Right lobe of liver (tissue), 6 donors: ENCODE results near the gene PPM1L. TPM values are rescaled to one million over a fixed set of nuclear protein-coding genes. Genes with fewer than 3 reads are reported as not detected.

Source experiments
- ATAC-seq, 4 donors: fragments of 200-7000 bp; cut with Tn5 transposase; one replicate each; pipeline ENCODE4 v1.9.1; 2020; ENCODE audit warnings: mild to moderate bottlenecking in 4 of 4, moderate library complexity in 4 of 4
- DNase-seq, 3 donors: peaks; one replicate each; pipeline ENCODE4 v3.0.0-alpha.2; 2020
- H3K27ac ChIP-seq, 3 donors: fragments of 200-600 bp; one replicate each; pipeline ENCODE4 v1.8.0; 2022
- H3K27me3 ChIP-seq, 2 donors: fragments of 200-600 bp; one replicate each; pipeline ENCODE4 v1.8.0; 2022
- H3K36me3 ChIP-seq, 4 donors: fragments of 200-600 bp; sonication (generic) in 1 of 4; one replicate each; pipeline versions ENCODE4 v1.5.1 to v1.8.0; 2017 to 2022; ENCODE audit warnings: control low read depth in 1 of 4
- H3K4me1 ChIP-seq, 4 donors: fragments of 200-600 bp; sonication (generic) in 1 of 4; one replicate each; pipeline versions ENCODE4 v1.5.1 to v1.8.0; 2017 to 2022; ENCODE audit warnings: control low read depth in 1 of 4
- H3K4me3 ChIP-seq, 3 donors: fragments of 200-600 bp; one replicate each; pipeline ENCODE4 v1.8.0; 2022
- H3K9me3 ChIP-seq, 4 donors: fragments of 200-600 bp; sonication (generic) in 1 of 4; one replicate each; pipeline versions ENCODE4 v1.5.1 to v1.8.0; 2017 to 2022; ENCODE audit warnings: control low read depth in 1 of 4
- POLR2A ChIP-seq: fragments of 450-650 bp; IDR thresholded peaks from one replicate; pipeline ENCODE4 v1.6.1; 2017; ENCODE audit warnings: antibody characterized with exemption, mild to moderate bottlenecking
- WGBS: methylation state at CpG from one replicate; pipeline ENCODE4 v1.1.6; 2018; ENCODE audit warnings: low coverage, low lambda C conversion rate; ENCODE audit not compliant: insufficient coverage; ENCODE audit errors: missing lambda C conversion rate; 5-methylcytosine and 5-hydroxymethylcytosine counted together
- intact Hi-C, 2 donors: fragments of 100-400 bp; cut with DNase I; formaldehyde crosslinking; loops; one replicate each; pipeline versions ENCODE4 v1.11.2 to v1.14.1; 2022
- total RNA-seq, 6 experiments: library from RNA; depleted of rRNA in 2 of 6; stranded (reverse); fragments of >200 nt in 2 of 6; fragmentation: NEBNext Ultra II Directional in 3 of 6; extraction: Animal tissue kit (Norgen Biotek cat#: 25700) in 3 of 6; gene quantifications; one replicate each; pipeline versions ENCODE4 v1.1.0 to v1.2.4, GENCODE V29; 2016 to 2023
- TF ChIP-seq, protein P1 (sequence below), 4 donors: fragments of 200-600 bp in 3 of 4; fragments of 450-650 bp in 1 of 4; IDR thresholded peaks; one replicate each; pipeline versions ENCODE4 v1.5.1 to v1.8.0; 2016 to 2022; ENCODE audit warnings: antibody characterized with exemption in 4 of 4, mild to moderate bottlenecking in 2 of 4
- donor health status: DM: no; HTN: yes; CAD: no.
- donor health status: DM: no; HTN: no; CAD: no.
- donor health status: DM: no; HTN: no; CAD: no.
- donor health status: DM: no; HTN: yes; CAD: no.
- donor health status: DM: no; HTN: yes; CAD: no.

Gene PPM1L
- total RNA-seq, 6 experiments from 2014 or later = 6.9 to 25.4 (median 14.7) TPM

DNA sequence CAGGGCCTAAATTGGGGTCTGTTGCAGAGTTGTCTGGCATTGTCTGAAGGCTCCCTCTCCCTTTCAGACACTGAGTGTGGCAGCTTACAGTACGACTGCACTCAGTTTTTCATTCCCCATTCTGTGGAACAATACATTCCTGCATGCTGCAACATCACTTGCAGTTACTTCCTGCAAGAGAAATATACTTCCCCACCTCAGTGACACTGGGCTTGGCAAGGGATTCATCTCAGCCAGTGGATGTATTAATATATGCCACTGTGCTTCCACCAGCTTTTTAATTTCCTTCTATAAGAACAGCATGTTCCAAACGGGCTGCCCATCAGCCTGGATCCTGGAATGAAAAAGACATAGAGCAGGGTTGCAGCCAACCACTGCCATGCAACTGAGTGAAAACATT lies 326.0 kb downstream of the PPM1L start:
- TF ChIP-seq, protein P1, sequence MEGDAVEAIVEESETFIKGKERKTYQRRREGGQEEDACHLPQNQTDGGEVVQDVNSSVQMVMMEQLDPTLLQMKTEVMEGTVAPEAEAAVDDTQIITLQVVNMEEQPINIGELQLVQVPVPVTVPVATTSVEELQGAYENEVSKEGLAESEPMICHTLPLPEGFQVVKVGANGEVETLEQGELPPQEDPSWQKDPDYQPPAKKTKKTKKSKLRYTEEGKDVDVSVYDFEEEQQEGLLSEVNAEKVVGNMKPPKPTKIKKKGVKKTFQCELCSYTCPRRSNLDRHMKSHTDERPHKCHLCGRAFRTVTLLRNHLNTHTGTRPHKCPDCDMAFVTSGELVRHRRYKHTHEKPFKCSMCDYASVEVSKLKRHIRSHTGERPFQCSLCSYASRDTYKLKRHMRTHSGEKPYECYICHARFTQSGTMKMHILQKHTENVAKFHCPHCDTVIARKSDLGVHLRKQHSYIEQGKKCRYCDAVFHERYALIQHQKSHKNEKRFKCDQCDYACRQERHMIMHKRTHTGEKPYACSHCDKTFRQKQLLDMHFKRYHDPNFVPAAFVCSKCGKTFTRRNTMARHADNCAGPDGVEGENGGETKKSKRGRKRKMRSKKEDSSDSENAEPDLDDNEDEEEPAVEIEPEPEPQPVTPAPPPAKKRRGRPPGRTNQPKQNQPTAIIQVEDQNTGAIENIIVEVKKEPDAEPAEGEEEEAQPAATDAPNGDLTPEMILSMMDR (IDR thresholded peaks at IDR 0.05) = no peak
- TF ChIP-seq POLR2A = no peak
- H3K36me3 ChIP-seq = no peaks in the 10 kb centered on the region
- intact Hi-C loops = no loop called here
- ATAC-seq = peak in 3 of 4 donors; percentile 39 to 53 (median 49)
- H3K4me1 ChIP-seq = no peaks in the 10 kb centered on the region
- H3K27me3 ChIP-seq = no peaks in the 10 kb centered on the region
- WGBS = 56% methylated on average over 2 of the region's 2 CpGs
- no peak for DNase-seq
- H3K9me3 ChIP-seq = no peaks in the 10 kb centered on the region
- H3K27ac ChIP-seq = no peak overlapping the region
- H3K4me3 ChIP-seq = no peak overlapping the region

DNA sequence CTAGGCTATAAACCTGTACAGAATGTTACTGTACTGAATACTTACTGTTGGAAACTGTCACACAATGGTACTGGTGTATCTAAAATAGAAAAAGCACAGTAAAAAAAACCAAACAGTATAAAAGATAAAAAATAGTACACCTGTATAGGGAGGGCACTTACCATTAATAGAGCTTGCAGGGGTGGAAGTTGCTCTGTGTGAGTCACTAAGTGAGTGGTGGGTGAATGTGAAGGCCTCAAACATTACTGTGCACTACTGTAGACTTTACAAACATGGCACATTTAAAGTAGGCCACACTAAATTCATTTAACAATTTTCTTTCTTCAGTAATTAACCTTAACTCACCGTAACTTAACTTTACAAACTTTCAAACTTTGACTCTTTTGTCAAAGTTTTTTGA lies 327.1 kb downstream of the PPM1L start:
- H3K27ac ChIP-seq = no peak overlapping the region
- H3K4me1 ChIP-seq = no peaks in the 10 kb centered on the region
- H3K27me3 ChIP-seq = no peaks in the 10 kb centered on the region
- H3K9me3 ChIP-seq = no peaks in the 10 kb centered on the region
- no peak overlapping the region for H3K4me3 ChIP-seq
- intact Hi-C loops = no loop called here
- no peaks in the 10 kb centered on the region for H3K36me3 ChIP-seq
- no peak for DNase-seq
- no peak for TF ChIP-seq POLR2A
- TF ChIP-seq, protein P1 (IDR thresholded peaks at IDR 0.05) = no peak
- 91% methylated on average over 1 of the region's 1 CpG for WGBS
- no peak for ATAC-seq

DNA sequence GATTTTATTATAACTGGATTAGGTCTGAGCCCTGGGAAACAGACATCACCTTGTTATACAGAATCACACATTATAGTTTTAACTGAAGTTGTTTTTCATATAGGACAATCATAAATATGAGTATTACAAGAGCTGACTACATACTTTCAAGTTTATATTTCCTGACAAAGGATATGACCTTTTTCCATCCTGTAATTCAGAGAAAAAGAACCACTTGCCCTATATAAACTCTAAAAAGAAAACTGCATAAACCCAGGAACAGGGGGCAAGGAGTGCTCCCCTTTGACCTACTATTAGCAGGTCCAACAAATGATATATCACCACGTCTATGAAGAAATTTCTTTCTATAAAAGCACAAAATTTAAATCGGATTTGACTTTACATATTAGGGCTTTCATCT lies 328.2 kb downstream of the PPM1L start:
- no peak overlapping the region for H3K27ac ChIP-seq
- H3K36me3 ChIP-seq = no peaks in the 10 kb centered on the region
- H3K4me1 ChIP-seq = no peaks in the 10 kb centered on the region
- no peak for TF ChIP-seq POLR2A
- TF ChIP-seq, protein P1 (IDR thresholded peaks at IDR 0.05) = no peak
- no peaks in the 10 kb centered on the region for H3K9me3 ChIP-seq
- intact Hi-C loops = no loop called here
- H3K27me3 ChIP-seq = no peaks in the 10 kb centered on the region
- H3K4me3 ChIP-seq = no peak overlapping the region
- ATAC-seq (no peak), DNase-seq (no peak)
- WGBS = 59% methylated on average over 2 of the region's 2 CpGs

DNA sequence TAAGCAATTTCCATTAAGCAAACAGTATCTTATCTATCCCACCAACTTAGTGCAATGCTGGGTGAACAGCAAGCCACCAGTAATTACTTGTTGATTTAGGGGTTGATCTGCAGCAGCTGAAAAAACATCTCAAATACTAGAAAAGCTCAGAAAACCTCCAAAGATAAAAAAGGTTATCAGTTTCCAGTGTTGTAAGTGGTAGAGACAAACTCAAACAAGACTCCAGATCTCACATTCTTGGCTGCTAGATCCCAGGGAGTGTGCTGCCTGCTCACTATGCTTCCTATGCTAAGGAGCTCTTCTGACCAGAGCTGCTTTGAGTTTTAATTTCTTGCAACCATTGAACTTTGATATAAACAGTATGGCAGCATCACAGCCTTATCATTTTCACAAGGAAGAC lies 337.9 kb downstream of the PPM1L start:
- intact Hi-C loops = no loop called here
- no peak for DNase-seq

DNA sequence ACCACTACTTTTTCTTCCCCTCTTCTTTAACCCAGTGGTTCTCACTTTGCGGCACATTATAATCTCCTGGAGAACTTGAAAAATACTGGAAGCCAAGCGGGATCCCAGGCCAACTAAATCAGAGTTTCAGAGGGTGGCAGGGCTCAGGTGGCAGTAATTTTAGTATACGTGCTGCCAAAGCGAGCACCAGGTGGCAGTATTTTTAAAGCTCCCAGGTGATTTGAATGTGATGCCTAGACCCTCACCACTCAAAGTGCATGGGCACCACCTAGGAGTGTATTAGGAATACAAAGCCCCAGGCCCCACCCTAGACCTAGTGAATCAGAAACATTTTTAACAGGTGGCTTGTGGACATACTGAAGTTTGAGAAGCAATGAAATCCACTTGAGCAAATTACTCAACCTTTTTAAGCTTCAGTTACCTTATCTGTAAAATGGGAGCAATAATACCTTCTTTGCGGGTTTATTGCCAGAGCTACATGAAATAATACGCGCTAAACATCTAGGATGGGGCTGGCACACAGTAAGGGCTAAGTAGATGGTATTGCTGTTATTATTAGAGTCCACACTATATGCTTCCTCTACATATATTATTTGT lies 340.8 kb downstream of the PPM1L start:
- no peak overlapping the region for H3K27ac ChIP-seq
- H3K4me1 ChIP-seq = no peaks in the 10 kb centered on the region
- H3K9me3 ChIP-seq = no peaks in the 10 kb centered on the region
- no peak overlapping the region for H3K4me3 ChIP-seq
- TF ChIP-seq POLR2A = no peak
- TF ChIP-seq, protein P1 (IDR thresholded peaks at IDR 0.05) = peak; percentile 52 to 56 (median 52)
- H3K36me3 ChIP-seq = no peaks in the 10 kb centered on the region
- DNase-seq (peak in 1 of 3 donors; percentile 52), ATAC-seq (peak; percentile 59 to 78 (median 75))
- WGBS = 39% methylated on average over 7 of the region's 7 CpGs
- intact Hi-C loops = no loop called here
- no peaks in the 10 kb centered on the region for H3K27me3 ChIP-seq

More for the DNA sequence above, 337.9 kb downstream of the PPM1L start:
- Histone ChIP-seq H3K4me3 (no peak overlapping the region), H3K36me3 (no peaks in the 10 kb centered on the region), H3K27me3 (no peaks in the 10 kb centered on the region), H3K27ac (no peak overlapping the region), H3K9me3 (no peaks in the 10 kb centered on the region), H3K4me1 (no peaks in the 10 kb centered on the region)
- no peak for ATAC-seq
- no peak for TF ChIP-seq POLR2A
